ENCODE data around the gene TSPAN12.

TSPAN12 gene

DNA sequence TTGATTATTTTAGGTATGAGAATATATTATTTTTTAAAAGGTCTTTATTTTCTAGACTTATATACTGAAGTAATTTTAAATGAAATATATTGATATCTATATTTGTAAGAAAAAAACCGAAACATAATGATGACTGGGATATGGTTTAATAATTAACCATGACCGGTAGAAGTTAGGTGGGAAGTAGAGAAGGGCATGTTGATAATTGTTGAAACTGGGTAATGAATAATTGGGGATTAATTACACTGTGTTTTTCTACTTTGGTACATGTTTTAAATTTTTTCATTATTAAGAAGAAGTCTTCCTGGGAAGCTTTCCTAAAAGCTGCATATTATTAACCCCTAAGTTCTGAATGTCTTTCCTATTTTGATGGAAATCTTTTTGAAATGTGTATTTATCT is 16.3 kb downstream of the TSPAN12 start:
- DNase-seq: no peak

- DNase-seq: no peak
Observed at GRCh38 chr7:120838281-120838682, 19.7 kb downstream of the TSPAN12 start.

- DNase-seq: no peak
Observed at GRCh38 chr7:120837599-120837998, 20.3 kb downstream of the TSPAN12 start.

DNA sequence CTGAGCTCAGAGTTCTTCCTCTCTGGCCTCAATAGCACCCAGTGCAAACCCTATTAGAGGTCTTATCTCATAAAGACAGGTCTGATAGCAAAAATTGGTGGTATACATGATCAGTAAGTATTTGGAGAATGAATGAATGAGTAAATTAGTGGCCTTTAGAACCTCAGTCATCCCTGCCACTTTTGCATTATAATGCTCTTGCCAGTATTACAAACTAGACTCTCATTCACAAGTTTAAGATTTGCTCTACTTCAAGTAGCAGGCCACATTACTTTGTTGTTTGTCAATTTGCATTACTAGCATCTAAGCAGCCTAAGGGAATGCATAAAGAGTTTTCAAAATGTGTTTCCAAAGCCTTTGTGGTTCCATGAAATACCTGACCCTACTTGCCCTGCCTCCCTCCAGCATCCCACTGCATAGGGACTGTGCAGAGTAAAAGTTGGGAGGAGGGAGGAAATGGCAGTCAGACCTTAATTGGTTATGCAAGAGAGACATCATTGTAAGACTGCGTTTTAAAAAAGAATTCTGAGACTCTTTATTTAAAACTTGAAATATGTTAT is 21.3 kb downstream of the TSPAN12 start:
- no peak for DNase-seq

DNA sequence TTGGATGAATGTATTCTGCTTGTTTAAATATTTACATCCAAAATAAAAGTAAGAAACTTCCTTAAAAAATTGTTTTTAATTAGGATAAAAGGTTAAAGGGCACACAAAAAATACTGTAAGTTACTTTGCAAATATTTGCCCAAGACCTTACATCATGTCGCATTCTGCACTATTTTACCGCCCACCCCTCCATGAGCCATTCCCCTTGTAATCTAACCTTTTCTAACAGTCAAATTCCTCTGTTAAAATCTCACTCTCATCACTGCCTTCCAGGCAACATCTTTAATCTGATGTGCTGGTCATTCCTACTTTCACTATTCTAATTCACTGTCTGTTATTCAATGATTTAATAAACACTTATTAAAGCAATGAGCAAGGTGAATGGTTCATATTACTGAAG is 23.2 kb downstream of the TSPAN12 start:
- no peak for DNase-seq

DNA sequence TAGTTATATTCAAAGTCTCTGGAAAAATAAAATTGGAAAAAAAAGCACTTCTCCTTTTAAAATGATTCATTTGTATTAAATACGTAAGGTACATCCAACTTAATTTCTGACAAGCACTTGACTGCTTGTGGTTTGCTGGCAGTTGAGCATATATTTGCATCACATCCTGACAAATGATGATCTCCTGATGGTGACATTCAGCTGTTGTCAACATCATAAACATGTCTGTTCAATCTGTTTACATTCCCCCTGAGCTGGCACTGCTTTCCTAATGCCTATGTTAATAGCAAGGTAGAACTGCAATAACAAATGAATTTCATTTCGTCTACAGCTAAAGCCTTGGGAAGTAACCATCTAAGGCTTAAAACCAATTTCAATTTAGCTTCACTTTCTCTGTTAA is 24.4 kb downstream of the TSPAN12 start:
- no peak for DNase-seq

GRCh38 chr7:120832803-120833202 is 25.1 kb downstream of the TSPAN12 start:
- no peak for DNase-seq

DNA sequence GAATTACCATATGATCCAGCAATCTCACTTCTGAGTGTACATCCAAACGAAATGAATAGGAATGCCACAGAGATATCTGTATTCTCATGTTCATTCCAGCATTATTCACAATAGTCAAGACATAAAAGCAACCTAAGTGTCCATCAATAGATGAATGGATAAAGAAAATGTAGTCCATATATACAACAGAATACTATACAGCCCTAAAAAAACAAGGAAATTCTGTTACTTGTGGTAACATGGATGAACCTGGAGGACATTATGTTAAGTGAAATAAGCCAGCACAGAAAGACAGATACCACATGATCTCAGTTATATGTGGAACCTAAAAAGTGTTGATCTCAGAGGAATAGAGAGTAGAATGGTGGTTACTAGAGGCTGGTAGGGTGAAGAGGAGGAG is 26.7 kb downstream of the TSPAN12 start:
- no peak for DNase-seq

DNA sequence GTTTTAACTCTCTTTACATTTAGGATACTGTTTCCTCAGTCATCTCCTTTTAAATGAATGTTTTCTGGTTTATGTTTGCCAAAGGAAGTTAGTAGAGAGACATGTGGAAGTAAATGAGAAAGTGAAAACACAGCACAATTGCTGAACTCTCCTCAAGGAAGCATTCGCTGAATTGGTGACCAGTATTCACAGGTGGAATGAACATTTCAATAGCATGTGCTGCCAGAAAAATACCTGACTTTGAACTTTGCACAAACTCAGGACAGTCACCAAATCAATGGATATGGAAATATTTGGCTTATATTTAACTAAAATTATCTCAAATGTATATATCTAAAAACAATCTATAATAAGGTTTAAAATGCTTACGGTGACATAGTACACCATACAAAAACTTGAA is 28.5 kb downstream of the TSPAN12 start:
- no peak for DNase-seq

- no peak for DNase-seq
Observed at GRCh38 chr7:120828528-120828927, 29.4 kb downstream of the TSPAN12 start.

GRCh38 chr7:120827371-120828118 is 30.4 kb downstream of the TSPAN12 start:
- DNase-seq: no peak

DNA sequence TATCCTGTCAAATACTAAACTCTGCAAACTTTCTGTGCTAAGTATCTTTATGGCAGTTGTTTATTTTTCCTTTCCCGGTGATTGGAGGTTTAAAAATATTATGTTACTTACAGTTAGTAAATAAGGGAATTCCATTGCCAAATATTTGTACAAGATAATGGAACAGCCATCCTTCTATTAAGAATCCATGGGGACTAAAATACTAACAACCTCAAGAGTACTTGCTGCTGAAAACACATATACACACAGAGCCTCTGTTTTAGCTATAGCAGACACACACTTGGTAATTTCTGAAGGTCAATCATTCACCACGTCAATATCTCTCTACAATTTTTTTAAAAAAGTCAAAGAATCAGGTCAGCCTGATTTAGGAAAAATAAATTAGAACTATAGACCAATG is 32.4 kb downstream of the TSPAN12 start:
- DNase-seq: no peak

DNA sequence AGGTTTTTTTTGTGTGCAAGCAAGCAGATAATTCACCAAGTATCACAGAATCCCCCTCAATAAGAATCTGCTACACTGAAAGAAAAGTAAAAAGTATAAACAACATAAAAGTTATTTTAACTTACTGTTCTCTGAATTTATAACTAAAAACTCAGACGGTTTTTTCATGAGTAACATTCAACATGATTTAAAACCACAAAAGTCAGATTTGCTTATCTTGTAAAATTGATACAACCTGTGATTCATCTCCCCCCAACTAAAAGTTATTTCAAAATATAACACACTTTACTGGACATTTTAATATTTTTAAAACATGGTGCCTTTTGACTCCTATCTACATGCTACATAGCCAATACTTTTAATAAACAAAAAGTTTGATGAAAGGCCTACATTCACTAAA is 32.8 kb downstream of the TSPAN12 start:
- no peak for DNase-seq

DNA sequence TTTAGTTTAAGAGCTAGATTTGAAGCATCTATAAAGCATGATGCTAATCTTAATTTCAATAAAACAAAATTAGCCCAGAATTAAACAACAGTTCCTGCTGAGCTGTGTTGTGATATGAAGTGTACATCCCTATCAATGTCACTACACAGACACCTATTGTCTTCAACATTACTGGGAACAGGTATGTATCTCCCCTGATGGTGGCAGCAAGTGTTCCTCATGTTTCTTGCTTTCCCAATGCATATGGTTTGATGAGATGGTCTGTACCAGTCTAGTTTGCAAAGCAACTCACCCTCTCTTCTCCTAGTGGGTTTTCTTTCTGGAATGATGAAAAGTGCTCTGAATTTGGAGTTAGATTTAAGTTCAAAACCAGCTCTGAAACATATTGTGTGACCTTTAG is 38.1 kb downstream of the TSPAN12 start:
- DNase-seq: no peak

DNA sequence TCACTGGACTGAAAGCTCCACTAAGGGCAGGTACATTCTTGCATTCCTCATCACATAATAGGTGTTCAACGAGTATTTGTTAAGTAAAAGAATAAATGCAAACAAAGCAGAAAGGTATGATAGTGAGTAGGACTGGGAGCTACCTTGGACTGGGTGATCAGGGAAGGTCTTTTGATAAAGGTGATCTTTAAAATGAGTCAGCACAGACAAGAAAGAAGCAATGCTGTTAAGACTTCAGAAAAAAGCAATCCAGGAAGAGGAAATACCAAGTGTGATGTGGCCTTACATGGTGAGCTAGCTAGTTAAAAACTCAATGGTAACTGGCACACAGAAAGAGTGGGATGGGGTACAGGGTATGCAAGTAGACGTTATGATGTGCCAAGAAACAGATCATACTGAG is 40.1 kb downstream of the TSPAN12 start:
- DNase-seq: no peak

DNA sequence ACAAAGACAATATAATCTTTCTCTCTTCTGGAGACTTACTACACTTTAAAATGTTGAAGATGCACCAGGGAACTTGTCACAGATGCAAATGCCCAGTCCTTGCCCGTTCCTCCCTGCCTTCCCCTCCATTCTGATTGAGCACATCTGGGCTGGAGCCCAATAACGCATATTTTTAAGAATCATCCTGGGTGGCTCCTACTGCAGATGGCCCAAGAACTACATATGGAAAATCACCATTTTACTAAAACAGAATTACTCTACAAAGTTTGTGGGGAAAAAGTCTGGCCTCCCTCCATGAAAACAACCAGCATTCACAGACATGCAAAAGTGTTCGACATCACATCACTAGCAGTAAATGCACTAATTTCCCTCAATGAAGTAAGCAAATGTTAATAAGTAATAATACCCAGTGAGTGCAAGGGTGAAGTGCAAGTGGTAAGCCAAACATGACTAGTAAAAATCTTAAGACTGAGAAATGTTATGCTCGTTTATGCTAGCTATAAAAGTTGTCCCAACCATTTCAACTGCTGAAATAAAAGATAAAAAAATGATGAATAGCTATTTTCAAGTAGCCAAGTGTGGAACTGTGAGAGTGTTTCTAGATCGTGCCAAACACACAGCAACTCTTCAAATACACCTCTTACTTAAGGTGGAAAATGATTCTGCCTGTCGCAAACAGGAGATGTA is 43.5 kb downstream of the TSPAN12 start:
- DNase-seq: no peak

- DNase-seq: no peak
Observed at GRCh38 chr7:120813546-120814252, 44.2 kb downstream of the TSPAN12 start.

- DNase-seq: no peak
Observed at GRCh38 chr7:120813089-120813488, 44.9 kb downstream of the TSPAN12 start.

- no peak for DNase-seq
Observed at GRCh38 chr7:120809260-120809659, 48.7 kb downstream of the TSPAN12 start.

- DNase-seq: no peak
Observed at GRCh38 chr7:120807390-120807789, 50.6 kb downstream of the TSPAN12 start.

DNA sequence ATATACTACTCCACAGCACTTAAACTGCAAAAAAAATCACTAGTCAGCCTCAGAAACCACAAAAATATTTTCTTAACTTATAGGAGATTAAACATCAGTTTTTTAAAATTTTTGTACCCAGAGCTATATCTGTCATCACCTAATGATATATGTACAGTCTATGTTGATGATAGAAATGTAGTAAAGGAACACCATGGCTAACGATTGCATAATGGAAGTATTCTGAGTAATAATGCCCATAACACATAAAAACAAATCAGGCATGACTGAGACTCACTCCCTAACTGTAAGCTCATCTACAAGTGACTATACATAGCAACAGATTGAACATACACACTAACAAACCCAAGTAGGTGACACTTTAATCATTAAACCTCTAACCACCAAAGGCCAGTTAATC is 51.3 kb downstream of the TSPAN12 start:
- DNase-seq: no peak

DNA sequence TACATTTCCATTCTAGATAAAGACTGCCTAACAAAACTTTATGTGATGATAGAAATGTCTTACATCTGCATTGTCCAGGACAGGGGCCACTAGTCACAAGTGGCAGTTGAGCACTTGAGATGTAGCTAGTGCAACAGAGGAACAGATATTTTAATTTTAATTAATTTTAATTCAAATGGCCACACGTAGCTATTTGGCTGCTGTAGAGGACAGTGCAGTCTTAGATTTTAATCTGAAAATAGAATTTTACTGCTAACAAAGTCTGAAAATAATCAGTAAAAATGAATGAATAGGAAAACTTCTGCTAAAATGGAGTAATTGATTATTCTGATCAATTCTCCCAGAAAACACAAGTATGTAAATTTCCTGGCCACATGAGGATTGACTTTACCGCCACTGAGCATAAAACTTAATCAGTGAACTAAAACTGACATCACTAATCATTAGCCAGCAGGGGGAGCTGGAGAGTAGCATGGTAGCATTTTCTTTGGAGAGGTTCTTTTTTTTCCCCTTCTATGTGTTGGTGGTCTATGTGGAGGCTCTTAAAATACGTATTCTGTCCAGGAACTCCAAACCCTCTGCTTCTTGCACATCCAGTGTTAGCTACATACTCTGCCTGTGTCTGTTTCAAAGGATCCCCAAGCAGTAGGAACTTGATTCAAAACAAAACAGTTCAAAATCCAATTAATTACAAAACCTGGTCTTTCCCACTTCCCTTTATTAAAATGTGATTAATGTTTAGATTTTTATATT is 52.1 kb downstream of the TSPAN12 start:
- peak; percentile 41 for DNase-seq

DNA sequence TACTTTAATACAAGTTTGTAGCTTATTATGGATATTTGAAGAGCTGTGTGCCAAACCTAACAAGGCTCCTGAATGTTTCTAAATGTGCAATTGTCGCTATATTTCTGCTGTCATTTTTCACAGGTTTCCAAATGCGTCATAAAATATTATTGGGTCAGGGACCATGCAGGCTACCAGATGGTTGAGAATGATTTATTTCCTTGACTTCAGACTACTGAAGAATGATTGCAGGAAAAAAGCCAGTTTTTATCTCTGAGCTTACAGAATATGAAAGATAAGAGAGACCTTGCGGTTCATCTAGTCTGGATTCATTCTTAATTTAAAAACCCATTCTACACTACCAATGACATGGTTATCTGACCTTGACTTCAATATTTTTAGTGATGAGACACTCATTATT is 55.2 kb downstream of the TSPAN12 start:
- DNase-seq: no peak

Data from midbrain (tissue), 1 donor.